GM12801 (cell line): ENCODE measurements around the gene GRAMD2A.

Experiments
- CTCF ChIP-seq: IDR thresholded peaks from one replicate; pipeline ENCODE4 v1.5.1; 2011; ENCODE audit warnings: control low read depth; ENCODE audit not compliant: insufficient read length; ENCODE audit errors: extremely low read depth

The GRAMD2A gene

GRCh38 chr15:72124218-72124617 is 73.4 kb downstream of the GRAMD2A start:
- TF ChIP-seq CTCF: no peak

GRCh38 chr15:72118017-72118978 is 79.3 kb downstream of the GRAMD2A start, which contains the start of the genes MYO9A and SENP8:
Gene MYO9A (minus strand): TSS chr15:72118150. CDS start chr15:72046563, 71,587 bp downstream.
Gene SENP8 (plus strand): TSS chr15:72118403. CDS start chr15:72139624, 21,221 bp downstream.
- TF ChIP-seq CTCF: no peak

GRCh38 chr15:72117486-72118016 is 80.0 kb downstream of the GRAMD2A start:
- TF ChIP-seq CTCF: no peak

- TF ChIP-seq CTCF: no peak
These were observed 80.7 kb downstream of the GRAMD2A start for GRCh38 chr15:72116731-72117485.

- TF ChIP-seq CTCF: no peak
These were observed 84.1 kb downstream of the GRAMD2A start for GRCh38 chr15:72113347-72114031.

- no peak for TF ChIP-seq CTCF
These were observed 84.8 kb downstream of the GRAMD2A start for GRCh38 chr15:72112805-72113204.

- no peak for TF ChIP-seq CTCF
These were observed 85.5 kb downstream of the GRAMD2A start for GRCh38 chr15:72112116-72112515.
